Mucosa of descending colon (tissue), 3 donors: Measurements from ENCODE around the gene RAB11FIP3. TPM values are rescaled to one million over a fixed set of nuclear protein-coding genes. Genes with fewer than 3 reads are reported as not detected.
A peak's percentile ranks its signal among the peaks of the same experiment; 100 is the strongest.

ENCODE experiments used
- ATAC-seq: fragments of 200-7000 bp; cut with Tn5 transposase; one replicate; pipeline ENCODE4 v1.9.1; 2020; ENCODE audit warnings: mild to moderate bottlenecking, moderate library complexity
- DNase-seq, 3 donors: peaks; one replicate each; pipeline ENCODE4 v3.0.0-alpha.2; 2020
- H3K36me3 ChIP-seq: fragments of 200-600 bp; one replicate; pipeline ENCODE4 v1.8.0; 2021; ENCODE audit warnings: low read depth, mild to moderate bottlenecking
- H3K4me1 ChIP-seq: fragments of 200-600 bp; one replicate; pipeline ENCODE4 v1.8.0; 2021; ENCODE audit warnings: low read depth, mild to moderate bottlenecking
- H3K4me3 ChIP-seq: fragments of 200-600 bp; one replicate; pipeline ENCODE4 v1.8.0; 2021; ENCODE audit warnings: mild to moderate bottlenecking
- H3K9me3 ChIP-seq: fragments of 200-600 bp; one replicate; pipeline ENCODE4 v1.8.0; 2021; ENCODE audit warnings: mild to moderate bottlenecking
- CTCF ChIP-seq: fragments of 200-600 bp; IDR thresholded peaks from one replicate; pipeline ENCODE4 v1.8.0; 2022; ENCODE audit warnings: antibody characterized with exemption, mild to moderate bottlenecking
- intact Hi-C, 2 donors: fragments of 100-400 bp; cut with DNase I in 1 of 2; cut with micrococcal nuclease in 1 of 2; formaldehyde crosslinking; loops; one replicate each; pipeline versions ENCODE4 v1.11.0 to v1.11.1; 2022; cut with DNase I, micrococcal nuclease
- total RNA-seq, 3 donors: library from RNA; stranded (reverse); fragmentation: NEBNext Ultra II Directional in 2 of 3; extraction: Animal tissue kit (Norgen Biotek cat#: 25700) in 2 of 3; gene quantifications; one replicate each; pipeline versions ENCODE4 v1.2.1 to v1.2.4, GENCODE V29; 2021 to 2023
- donor health status: DM: no; HTN: no; CAD: no; lungs with moderate emphysema.
- donor health status: DM: no; HTN: no; CAD: no.
- donor health status: DM: no; HTN: yes; CAD: no.

Gene RAB11FIP3
- total RNA-seq, 3 donors from 2014 or later, result 22.3 to 45.6 (median 30.7) TPM

GRCh38 chr16:378821-379182 is 46.6 kb upstream of the RAB11FIP3 start:
- Histone ChIP-seq H3K4me1 (peaks cover 18% of the 10 kb centered on the region), H3K4me3 (no peak overlapping the region), H3K36me3 (peaks cover 9% of the 10 kb centered on the region), H3K9me3 (no peaks in the 10 kb centered on the region)
- DNase-seq (no peak), ATAC-seq (no peak)
- intact Hi-C loops, result no loop called here
- TF ChIP-seq CTCF, result no peak

- no peak for TF ChIP-seq CTCF
- DNase-seq (peak; percentile 86 to 90 (median 88)), ATAC-seq (peak; percentile 75)
- Histone ChIP-seq H3K9me3 (no peaks in the 10 kb centered on the region), H3K36me3 (peaks cover 4% of the 10 kb centered on the region), H3K4me3 (no peak overlapping the region), H3K4me1 (peaks cover 18% of the 10 kb centered on the region)
- intact Hi-C loops, result no loop called here
These were observed 46.1 kb upstream of the RAB11FIP3 start for GRCh38 chr16:379183-379960.

- ATAC-seq (no peak), DNase-seq (peak in 1 of 3 donors; percentile 28)
- Histone ChIP-seq H3K36me3 (no peaks in the 10 kb centered on the region), H3K9me3 (no peaks in the 10 kb centered on the region), H3K4me3 (no peak overlapping the region), H3K4me1 (peaks cover 18% of the 10 kb centered on the region)
- intact Hi-C loops, result no loop called here
- no peak for TF ChIP-seq CTCF
These were observed 45.3 kb upstream of the RAB11FIP3 start for GRCh38 chr16:379961-380761.

- intact Hi-C loops, result no loop called here
- no peak for TF ChIP-seq CTCF
- DNase-seq (no peak), ATAC-seq (peak; percentile 9)
- H3K4me3 ChIP-seq, result peak overlapping the region; percentile 85
- H3K36me3 ChIP-seq, result no peaks in the 10 kb centered on the region
- H3K9me3 ChIP-seq, result no peaks in the 10 kb centered on the region
- H3K4me1 ChIP-seq, result peaks cover 18% of the 10 kb centered on the region
These were observed 44.8 kb upstream of the RAB11FIP3 start for GRCh38 chr16:380762-381011.

- peak in 2 of 3 donors; percentile 72 for DNase-seq
- H3K36me3 ChIP-seq, result no peaks in the 10 kb centered on the region
- peak overlapping the region; percentile 85 for H3K4me3 ChIP-seq
- no peaks in the 10 kb centered on the region for H3K9me3 ChIP-seq
- ATAC-seq, result peak; percentile 30
- intact Hi-C loops, result no loop called here
- H3K4me1 ChIP-seq, result peaks cover 18% of the 10 kb centered on the region
- no peak for TF ChIP-seq CTCF
These were observed 44.2 kb upstream of the RAB11FIP3 start for GRCh38 chr16:381012-381788.
